HepG2 (cell line): ENCODE results near the gene ST6GALNAC4. TPM values are rescaled to one million over a fixed set of nuclear protein-coding genes. Genes with fewer than 3 reads are reported as not detected.

Experiments used
- ERF ChIP-seq: IDR thresholded peaks from 2 replicates; pipeline ENCODE4 v1.6.1; 2018; ENCODE audit warnings: missing biosample characterization, missing genetic modification reagents
- GTF2F1 ChIP-seq: fragments of 150-350 bp; IDR thresholded peaks from 2 replicates; pipeline ENCODE4 v1.6.1; 2014; ENCODE audit warnings: low read length
- KLF13 ChIP-seq: sonication (generic); formaldehyde crosslinking; IDR thresholded peaks from 2 replicates; pipeline ENCODE4 v1.4.0; 2020; ENCODE audit warnings: mild to moderate bottlenecking, missing genetic modification reagents
- NFYB ChIP-seq: sonication (generic); formaldehyde crosslinking; IDR thresholded peaks from 2 replicates; pipeline ENCODE4 v1.4.0; 2020; ENCODE audit warnings: missing genetic modification reagents
- RCOR2 ChIP-seq: IDR thresholded peaks from 2 replicates; pipeline ENCODE4 v1.6.1; 2016; ENCODE audit warnings: missing biosample characterization, missing genetic modification reagents
- SNAPC2 ChIP-seq: sonication (generic); formaldehyde crosslinking; IDR thresholded peaks from 2 replicates; pipeline ENCODE4 v1.8.1; 2022; ENCODE audit warnings: mild to moderate bottlenecking, missing genetic modification reagents
- SOX5 ChIP-seq: IDR thresholded peaks from 2 replicates; pipeline ENCODE4 v1.6.1; 2016; ENCODE audit warnings: borderline replicate concordance
- THYN1 ChIP-seq: sonication (generic); formaldehyde crosslinking; IDR thresholded peaks from 2 replicates; pipeline ENCODE4 v1.8.1; 2023; ENCODE audit warnings: low read depth, mild to moderate bottlenecking, moderate library complexity, missing genetic modification reagents, borderline replicate concordance
- ZFP37 ChIP-seq: sonication (generic); formaldehyde crosslinking; IDR thresholded peaks from 2 replicates; pipeline ENCODE4 v1.4.0; 2020; ENCODE audit warnings: missing genetic modification reagents, borderline replicate concordance
- ZNF510 ChIP-seq: sonication (generic); formaldehyde crosslinking; IDR thresholded peaks from 2 replicates; pipeline ENCODE4 v1.4.0; 2020; ENCODE audit warnings: low read depth, mild to moderate bottlenecking, missing genetic modification reagents
- polyA plus RNA-seq, 8 experiments: library from polyadenylated mRNA; depleted of rRNA in 3 of 8; stranded (reverse) in 7 of 8; unstranded in 1 of 8; fragments of >200 nt; fragmentation: Illumina TruSeq in 4 of 8; extraction: Trizol in 4 of 8; gene quantifications; 2 replicates each; pipeline versions ENCODE4 v1.2.1 to v1.2.3, GENCODE V29; 2011 to 2016; ENCODE audit warnings: low read depth in 4 of 8, missing spikeins in 1 of 8, mixed read lengths in 1 of 8; ENCODE audit not compliant: insufficient read depth in 1 of 8
- total RNA-seq, 5 experiments: library from RNA; depleted of rRNA; stranded (reverse); fragments of >200 nt; fragmentation: Illumina TruSeq; extraction: Trizol; gene quantifications; 2 replicates each; pipeline ENCODE4 v1.2.3, GENCODE V29; 2016; ENCODE audit warnings: low read depth in 1 of 5
- TF ChIP-seq, protein P1 (sequence below): sonication (generic); formaldehyde crosslinking; IDR thresholded peaks from 2 replicates; pipeline ENCODE4 v1.4.0; 2020; ENCODE audit warnings: missing genetic modification reagents, mild to moderate bottlenecking, borderline replicate concordance
- TF ChIP-seq, protein P2 (sequence below): IDR thresholded peaks from 2 replicates; pipeline ENCODE4 v1.6.1; 2012; ENCODE audit warnings: low read length, improper control_type of control experiment
- TF ChIP-seq, protein P3 (sequence below): sonication (generic); formaldehyde crosslinking; IDR thresholded peaks from 2 replicates; pipeline ENCODE4 v1.9.0; 2021; ENCODE audit warnings: mild to moderate bottlenecking, missing genetic modification reagents
- TF ChIP-seq, protein P4 (sequence below): sonication (generic); formaldehyde crosslinking; IDR thresholded peaks from 2 replicates; pipeline ENCODE4 v1.8.1; 2022; ENCODE audit warnings: mild to moderate bottlenecking, missing genetic modification reagents
- TF ChIP-seq, protein P5 (sequence below): sonication (generic); formaldehyde crosslinking; IDR thresholded peaks from 2 replicates; pipeline ENCODE4 v1.4.0; 2020; ENCODE audit warnings: low read depth, mild to moderate bottlenecking, missing genetic modification reagents

ST6GALNAC4 gene
- total and polyA plus RNA-seq, 2 of the 13 experiments (the other 11 are each of a cell fraction or from before 2014, with no cell fraction given) = 18.8 to 27.7 TPM

DNA sequence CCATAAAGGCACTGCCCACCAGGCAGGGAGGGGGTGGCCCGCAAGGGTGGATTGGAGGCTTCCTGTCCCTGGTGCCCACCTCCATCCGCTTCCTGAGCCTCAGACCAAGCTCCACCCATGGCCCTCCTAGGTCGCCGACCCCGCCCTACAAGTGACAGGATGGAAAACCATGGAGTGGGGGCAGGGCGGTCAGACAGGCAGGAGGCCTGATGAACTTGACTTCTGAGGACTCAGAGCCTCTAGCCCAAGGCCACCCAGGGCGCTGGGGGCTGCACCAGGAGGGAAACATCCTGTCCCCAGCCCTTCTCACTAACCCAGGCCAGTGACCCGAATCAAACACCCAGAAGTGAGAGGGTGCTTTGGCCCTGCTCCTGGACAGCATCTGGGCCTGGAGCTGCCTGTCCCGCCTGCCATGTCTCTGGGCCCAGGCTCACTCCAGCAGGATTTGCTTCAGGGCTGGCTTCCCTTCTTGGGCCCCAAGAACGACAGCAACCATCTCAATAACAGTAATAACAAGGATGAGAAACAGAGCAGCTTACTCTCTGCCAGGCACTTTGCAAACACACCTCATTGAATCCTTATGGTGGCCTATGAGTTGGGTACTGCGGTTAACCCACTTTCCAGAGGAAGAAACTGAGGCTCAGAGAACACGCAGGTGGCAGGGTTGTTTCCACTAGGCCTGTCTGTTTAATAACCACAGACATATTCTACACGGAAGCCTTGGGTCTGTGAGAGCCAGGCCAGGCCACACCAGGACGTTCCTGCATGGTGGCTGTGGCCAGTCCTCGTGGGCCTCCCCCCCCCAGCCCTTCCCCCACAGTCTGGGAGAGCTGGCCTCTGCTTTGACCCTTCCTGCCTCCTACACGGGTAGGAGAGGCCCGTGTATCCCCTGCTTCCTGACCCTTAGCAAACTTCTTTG is 13.0 kb downstream of the ST6GALNAC4 start (continued):
- TF ChIP-seq, protein P1, sequence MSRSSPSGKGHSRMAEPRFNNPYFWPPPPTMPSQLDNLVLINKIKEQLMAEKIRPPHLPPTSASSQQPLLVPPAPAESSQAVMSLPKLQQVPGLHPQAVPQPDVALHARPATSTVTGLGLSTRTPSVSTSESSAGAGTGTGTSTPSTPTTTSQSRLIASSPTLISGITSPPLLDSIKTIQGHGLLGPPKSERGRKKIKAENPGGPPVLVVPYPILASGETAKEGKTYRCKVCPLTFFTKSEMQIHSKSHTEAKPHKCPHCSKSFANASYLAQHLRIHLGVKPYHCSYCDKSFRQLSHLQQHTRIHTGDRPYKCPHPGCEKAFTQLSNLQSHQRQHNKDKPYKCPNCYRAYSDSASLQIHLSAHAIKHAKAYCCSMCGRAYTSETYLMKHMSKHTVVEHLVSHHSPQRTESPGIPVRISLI = peak; percentile 50; the same call in 1 of the 2 replicates
- TF ChIP-seq, protein P2, sequence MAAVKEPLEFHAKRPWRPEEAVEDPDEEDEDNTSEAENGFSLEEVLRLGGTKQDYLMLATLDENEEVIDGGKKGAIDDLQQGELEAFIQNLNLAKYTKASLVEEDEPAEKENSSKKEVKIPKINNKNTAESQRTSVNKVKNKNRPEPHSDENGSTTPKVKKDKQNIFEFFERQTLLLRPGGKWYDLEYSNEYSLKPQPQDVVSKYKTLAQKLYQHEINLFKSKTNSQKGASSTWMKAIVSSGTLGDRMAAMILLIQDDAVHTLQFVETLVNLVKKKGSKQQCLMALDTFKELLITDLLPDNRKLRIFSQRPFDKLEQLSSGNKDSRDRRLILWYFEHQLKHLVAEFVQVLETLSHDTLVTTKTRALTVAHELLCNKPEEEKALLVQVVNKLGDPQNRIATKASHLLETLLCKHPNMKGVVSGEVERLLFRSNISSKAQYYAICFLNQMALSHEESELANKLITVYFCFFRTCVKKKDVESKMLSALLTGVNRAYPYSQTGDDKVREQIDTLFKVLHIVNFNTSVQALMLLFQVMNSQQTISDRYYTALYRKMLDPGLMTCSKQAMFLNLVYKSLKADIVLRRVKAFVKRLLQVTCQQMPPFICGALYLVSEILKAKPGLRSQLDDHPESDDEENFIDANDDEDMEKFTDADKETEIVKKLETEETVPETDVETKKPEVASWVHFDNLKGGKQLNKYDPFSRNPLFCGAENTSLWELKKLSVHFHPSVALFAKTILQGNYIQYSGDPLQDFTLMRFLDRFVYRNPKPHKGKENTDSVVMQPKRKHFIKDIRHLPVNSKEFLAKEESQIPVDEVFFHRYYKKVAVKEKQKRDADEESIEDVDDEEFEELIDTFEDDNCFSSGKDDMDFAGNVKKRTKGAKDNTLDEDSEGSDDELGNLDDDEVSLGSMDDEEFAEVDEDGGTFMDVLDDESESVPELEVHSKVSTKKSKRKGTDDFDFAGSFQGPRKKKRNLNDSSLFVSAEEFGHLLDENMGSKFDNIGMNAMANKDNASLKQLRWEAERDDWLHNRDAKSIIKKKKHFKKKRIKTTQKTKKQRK = no peak
- TF ChIP-seq KLF13 (CRISPR knock-in tag) (no peak), RCOR2 (CRISPR knock-in tag) (peak; percentile 20; the same call in 1 of the 2 replicates), ERF (CRISPR knock-in tag) (peak; percentile 72; the same call in 1 of the 2 replicates), ZNF510 (CRISPR knock-in tag) (no peak), SOX5 (CRISPR knock-in tag) (peak; percentile 72), THYN1 (CRISPR knock-in tag) (no peak), SNAPC2 (no peak), NFYB (no peak), GTF2F1 (no peak), ZFP37 (CRISPR knock-in tag) (peak; percentile 87; the same call in 1 of the 2 replicates)
- TF ChIP-seq, protein P3, sequence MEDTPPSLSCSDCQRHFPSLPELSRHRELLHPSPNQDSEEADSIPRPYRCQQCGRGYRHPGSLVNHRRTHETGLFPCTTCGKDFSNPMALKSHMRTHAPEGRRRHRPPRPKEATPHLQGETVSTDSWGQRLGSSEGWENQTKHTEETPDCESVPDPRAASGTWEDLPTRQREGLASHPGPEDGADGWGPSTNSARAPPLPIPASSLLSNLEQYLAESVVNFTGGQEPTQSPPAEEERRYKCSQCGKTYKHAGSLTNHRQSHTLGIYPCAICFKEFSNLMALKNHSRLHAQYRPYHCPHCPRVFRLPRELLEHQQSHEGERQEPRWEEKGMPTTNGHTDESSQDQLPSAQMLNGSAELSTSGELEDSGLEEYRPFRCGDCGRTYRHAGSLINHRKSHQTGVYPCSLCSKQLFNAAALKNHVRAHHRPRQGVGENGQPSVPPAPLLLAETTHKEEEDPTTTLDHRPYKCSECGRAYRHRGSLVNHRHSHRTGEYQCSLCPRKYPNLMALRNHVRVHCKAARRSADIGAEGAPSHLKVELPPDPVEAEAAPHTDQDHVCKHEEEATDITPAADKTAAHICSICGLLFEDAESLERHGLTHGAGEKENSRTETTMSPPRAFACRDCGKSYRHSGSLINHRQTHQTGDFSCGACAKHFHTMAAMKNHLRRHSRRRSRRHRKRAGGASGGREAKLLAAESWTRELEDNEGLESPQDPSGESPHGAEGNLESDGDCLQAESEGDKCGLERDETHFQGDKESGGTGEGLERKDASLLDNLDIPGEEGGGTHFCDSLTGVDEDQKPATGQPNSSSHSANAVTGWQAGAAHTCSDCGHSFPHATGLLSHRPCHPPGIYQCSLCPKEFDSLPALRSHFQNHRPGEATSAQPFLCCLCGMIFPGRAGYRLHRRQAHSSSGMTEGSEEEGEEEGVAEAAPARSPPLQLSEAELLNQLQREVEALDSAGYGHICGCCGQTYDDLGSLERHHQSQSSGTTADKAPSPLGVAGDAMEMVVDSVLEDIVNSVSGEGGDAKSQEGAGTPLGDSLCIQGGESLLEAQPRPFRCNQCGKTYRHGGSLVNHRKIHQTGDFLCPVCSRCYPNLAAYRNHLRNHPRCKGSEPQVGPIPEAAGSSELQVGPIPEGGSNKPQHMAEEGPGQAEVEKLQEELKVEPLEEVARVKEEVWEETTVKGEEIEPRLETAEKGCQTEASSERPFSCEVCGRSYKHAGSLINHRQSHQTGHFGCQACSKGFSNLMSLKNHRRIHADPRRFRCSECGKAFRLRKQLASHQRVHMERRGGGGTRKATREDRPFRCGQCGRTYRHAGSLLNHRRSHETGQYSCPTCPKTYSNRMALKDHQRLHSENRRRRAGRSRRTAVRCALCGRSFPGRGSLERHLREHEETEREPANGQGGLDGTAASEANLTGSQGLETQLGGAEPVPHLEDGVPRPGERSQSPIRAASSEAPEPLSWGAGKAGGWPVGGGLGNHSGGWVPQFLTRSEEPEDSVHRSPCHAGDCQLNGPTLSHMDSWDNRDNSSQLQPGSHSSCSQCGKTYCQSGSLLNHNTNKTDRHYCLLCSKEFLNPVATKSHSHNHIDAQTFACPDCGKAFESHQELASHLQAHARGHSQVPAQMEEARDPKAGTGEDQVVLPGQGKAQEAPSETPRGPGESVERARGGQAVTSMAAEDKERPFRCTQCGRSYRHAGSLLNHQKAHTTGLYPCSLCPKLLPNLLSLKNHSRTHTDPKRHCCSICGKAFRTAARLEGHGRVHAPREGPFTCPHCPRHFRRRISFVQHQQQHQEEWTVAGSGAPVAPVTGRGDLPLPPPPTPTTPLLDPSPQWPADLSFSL = no peak
- TF ChIP-seq, protein P4, sequence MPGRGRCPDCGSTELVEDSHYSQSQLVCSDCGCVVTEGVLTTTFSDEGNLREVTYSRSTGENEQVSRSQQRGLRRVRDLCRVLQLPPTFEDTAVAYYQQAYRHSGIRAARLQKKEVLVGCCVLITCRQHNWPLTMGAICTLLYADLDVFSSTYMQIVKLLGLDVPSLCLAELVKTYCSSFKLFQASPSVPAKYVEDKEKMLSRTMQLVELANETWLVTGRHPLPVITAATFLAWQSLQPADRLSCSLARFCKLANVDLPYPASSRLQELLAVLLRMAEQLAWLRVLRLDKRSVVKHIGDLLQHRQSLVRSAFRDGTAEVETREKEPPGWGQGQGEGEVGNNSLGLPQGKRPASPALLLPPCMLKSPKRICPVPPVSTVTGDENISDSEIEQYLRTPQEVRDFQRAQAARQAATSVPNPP (CRISPR knock-in tag) = no peak
- TF ChIP-seq, protein P5, sequence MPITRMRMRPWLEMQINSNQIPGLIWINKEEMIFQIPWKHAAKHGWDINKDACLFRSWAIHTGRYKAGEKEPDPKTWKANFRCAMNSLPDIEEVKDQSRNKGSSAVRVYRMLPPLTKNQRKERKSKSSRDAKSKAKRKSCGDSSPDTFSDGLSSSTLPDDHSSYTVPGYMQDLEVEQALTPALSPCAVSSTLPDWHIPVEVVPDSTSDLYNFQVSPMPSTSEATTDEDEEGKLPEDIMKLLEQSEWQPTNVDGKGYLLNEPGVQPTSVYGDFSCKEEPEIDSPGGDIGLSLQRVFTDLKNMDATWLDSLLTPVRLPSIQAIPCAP (CRISPR knock-in tag) = no peak
